Liver (tissue), 3 donors: Measurements from ENCODE around the gene PMIS2.
A peak's percentile ranks its signal among the peaks of the same experiment; 100 is the strongest.

Experiments used
- CTCF ChIP-seq: fragments of 150-350 bp; IDR thresholded peaks from 2 replicates; pipeline ENCODE4 v1.5.1; 2017; ENCODE audit warnings: improper control_type of control experiment, low read depth, low read length; ENCODE audit not compliant: missing input control
- JUND ChIP-seq, 2 donors: IDR thresholded peaks; 2 replicates each; pipeline ENCODE4 v1.6.1; 2016; ENCODE audit warnings: antibody characterized with exemption in 2 of 2
- NR2F2 ChIP-seq: IDR thresholded peaks from 2 replicates; pipeline ENCODE4 v1.6.1; 2016; ENCODE audit warnings: antibody characterized with exemption
- RAD21 ChIP-seq, 2 donors: IDR thresholded peaks; 2 replicates each; pipeline ENCODE4 v1.6.1; 2016; ENCODE audit warnings: antibody characterized with exemption in 2 of 2, mild to moderate bottlenecking in 2 of 2
- REST ChIP-seq: IDR thresholded peaks from 2 replicates; pipeline ENCODE4 v1.6.1; 2016; ENCODE audit warnings: antibody characterized with exemption, mild to moderate bottlenecking
- SP1 ChIP-seq: IDR thresholded peaks from 2 replicates; pipeline ENCODE4 v1.6.1; 2018; ENCODE audit warnings: antibody characterized with exemption, mild to moderate bottlenecking
- YY1 ChIP-seq: IDR thresholded peaks from 2 replicates; pipeline ENCODE4 v1.6.1; 2016; ENCODE audit warnings: antibody characterized with exemption, mild to moderate bottlenecking
- donor health status: healthy.
- donor health status: healthy.

- TF ChIP-seq CTCF: no peak
- no peak for TF ChIP-seq JUND (IDR thresholded peaks at IDR 0.05)
- peak in 1 of 2 donors; percentile 45 for TF ChIP-seq RAD21 (IDR thresholded peaks at IDR 0.05)
- TF ChIP-seq SP1: peak; percentile 98
- TF ChIP-seq YY1: peak; percentile 88
- TF ChIP-seq REST: peak; percentile 93
- TF ChIP-seq NR2F2: peak; percentile 65
Measured at GRCh38 chr19:35628565-35629331, 42.8 kb downstream of the PMIS2 start, which contains the start of gene RBM42.
